Activated naive CD4-positive, alpha-beta T cell treated with anti-CD3 and anti-CD28 coated beads, Interleukin-2, amount 50 U/mL, for 16 hours (primary cell): ENCODE measurements around the gene KCNIP4.

Source experiments
- DNase-seq: peaks from one replicate; pipeline ENCODE4 v3.0.0-alpha.2; 2020

Gene KCNIP4

DNA sequence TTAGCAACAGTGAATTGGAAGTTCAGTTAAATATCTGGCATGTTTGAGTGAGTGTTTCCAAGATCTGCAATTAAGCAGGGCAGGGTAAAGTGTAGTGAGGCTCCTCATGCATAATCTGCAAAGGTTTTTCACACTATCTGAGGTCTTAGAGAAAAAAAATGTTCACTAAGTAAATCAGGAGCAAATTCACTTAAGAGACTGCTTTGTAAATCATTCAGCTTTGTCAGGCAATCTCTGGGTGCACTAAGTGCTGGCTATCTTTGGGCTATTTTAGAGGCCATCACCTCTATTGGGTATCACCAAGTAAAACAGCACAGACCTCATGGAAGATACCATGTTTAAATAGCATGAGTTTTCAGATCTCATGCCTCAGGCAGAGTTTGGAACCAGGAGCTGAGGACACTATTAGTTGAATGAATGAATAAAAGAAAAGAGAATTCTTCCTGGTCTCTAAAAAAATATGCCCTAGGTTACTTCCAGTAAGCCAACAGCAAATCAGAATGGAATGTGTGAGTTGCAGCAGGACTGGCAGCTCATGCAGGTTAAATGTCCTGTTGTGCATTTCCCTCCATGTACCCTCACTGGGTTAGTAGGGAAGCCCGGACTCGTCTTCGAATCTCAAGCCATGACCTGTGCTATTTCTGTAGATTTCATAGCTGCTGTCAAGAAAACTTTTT, 195.3 kb downstream of the KCNIP4 start:
- no peak for DNase-seq

DNA sequence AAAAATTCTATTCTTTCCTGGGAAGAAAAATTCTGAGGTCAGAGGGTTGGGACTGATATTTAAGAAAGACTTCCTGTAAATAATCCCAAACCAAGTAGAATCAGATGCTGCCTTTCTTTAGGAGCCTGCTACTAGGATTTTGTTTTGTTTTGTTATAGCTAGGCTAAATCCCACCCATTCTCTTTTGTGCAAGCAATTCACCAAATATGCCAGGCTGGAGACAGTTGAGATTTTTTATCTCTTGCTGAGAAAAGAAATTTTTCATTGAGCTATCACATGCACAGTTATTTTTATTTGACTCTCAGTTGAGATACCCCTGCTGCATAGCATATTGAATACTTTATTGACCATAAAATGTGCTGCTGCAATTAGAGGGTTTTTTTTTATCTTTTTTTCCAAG, 196.0 kb downstream of the KCNIP4 start:
- no peak for DNase-seq

DNA sequence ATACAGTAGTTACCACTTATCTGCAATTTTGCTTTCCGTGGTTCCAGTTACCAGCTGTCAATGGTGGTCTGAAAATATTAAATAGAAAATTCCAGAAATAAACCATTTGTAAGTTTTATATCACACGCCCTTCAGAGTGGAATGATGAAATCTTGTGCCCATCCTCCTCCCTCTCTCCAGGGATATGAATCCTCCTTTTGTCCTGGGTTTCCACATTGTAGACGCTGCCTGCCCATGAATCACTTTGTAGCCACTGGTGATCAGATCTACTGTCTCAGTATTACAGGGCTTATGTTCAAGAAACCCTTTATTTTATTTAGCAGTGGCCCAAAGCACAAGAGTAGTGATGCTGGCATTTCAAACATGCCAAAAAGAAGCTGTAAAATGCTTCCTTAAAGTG, 198.6 kb downstream of the KCNIP4 start:
- no peak for DNase-seq

DNA sequence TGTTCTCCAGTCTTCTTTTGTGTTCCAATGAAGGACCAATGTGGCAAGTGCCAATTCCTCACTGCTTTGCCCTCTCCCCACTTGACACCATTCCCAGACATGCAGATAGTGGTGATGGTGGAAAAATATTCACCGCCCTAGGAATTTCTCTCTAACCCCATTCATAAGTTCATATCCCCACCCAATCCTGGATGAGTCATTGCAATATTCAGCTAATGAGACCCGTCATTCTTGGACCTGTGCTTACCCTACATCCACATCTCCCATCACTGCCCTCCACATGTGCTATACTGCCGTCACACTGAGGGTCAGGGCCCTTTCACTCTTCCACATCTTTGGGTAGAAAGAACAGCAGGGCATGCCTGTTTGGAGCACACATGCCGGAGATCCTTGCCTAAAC, 199.2 kb downstream of the KCNIP4 start:
- no peak for DNase-seq

DNA sequence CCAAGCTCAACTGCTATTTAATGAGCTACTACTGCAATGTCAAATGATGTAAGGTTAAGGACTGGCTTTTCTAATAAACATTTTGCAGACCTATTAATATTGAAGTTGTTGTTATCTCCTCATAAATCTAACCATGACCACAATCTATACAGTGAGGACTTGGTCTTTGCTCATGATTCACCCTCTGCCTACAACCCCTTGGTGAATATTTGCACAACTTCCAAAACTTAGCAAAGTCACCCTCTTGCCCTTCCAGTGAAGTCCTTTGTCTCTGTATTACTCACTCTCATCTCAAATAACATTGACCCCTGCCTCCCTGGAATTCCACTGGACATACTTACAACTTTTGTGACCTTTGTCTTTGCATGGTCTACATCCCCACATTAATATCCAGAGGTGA, 204.5 kb downstream of the KCNIP4 start:
- no peak for DNase-seq

DNA sequence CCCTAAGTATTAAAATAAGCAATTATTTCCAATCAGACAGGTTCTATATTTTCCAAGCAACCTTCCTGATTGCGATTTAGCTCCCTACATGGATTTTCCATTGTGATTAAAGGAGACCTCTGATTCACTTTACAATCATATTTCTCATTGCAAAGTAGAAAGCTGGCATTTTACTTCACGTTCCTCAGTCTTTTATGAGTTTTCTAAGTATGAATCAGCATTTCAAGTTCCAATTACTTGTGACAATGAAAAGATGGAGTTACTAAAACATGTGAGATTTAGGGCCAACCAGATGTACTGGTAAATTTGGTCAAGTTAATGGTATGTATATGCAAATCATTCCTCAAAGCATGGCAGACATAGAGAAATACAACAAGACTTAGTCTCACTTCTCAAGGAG, 206.2 kb downstream of the KCNIP4 start:
- no peak for DNase-seq

DNA sequence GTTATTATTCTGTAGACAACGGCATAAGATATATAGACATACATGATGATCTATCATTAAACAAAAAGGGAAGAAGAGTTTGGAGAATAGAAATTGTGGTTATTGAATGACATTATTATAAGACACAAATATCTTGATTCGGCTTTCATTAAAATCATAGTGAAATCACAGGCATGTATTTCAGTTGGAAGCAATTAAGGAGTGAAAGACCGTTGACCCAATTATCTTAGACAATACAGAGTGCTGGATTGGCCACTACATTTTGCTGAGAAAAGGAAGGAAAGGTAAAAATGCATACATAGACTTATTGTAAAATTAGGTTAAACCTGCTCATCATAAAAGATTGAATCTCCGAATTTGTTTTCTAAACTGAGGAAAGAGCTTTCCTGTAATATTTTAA, 209.8 kb downstream of the KCNIP4 start:
- DNase-seq = no peak

DNA sequence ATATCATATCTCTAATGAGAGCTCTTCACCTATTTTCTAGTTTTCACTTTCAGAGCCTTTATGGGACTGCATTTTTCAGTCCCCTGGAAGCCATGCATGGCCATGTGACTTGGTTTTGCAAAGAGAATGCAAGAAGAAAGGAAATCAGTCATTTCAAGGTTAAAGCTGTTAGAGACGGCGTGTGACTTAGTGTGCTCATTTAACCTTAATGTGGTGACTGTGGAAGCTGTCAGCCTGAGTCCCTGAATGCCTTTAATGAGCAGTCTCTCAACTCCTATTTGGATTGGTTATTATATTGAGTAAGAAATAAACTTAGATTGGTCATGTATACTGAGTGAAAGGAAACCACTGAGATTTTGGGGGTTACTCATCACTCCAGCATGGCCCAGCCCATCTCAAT, 212.7 kb downstream of the KCNIP4 start:
- DNase-seq = no peak

DNA sequence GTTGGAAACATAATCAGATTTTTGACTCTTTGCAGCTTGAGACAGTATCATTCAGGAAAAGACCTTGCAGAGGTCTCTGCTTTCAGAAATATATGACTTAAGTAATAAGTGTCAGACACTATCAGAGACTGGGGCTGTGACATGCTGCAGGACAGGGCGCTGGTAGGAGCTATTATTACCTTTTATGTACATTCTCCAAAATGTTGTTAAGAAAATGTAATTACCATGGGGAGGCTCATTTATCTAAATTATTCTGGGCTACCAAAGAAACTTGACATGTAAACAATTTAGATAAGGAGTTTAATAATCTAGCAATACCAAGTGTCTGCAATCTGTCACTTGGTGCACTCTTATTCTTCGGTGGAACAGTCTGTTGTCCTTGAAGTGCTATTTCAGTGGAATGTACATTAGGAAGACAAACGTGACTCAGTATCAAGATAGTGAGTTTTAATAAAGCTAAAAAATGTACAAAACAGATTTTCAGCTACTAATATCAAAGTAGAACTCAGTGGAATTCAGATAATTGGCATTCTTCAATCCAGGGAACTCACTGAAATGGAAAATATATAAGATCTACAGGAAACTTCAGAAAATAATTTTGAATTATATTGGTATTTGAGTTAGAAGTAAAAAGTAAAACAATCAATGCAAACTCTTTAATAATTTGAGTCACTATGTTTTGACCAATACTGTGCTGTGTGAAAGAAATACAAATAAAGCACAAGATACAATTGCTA, 214.5 kb downstream of the KCNIP4 start:
- no peak for DNase-seq

DNA sequence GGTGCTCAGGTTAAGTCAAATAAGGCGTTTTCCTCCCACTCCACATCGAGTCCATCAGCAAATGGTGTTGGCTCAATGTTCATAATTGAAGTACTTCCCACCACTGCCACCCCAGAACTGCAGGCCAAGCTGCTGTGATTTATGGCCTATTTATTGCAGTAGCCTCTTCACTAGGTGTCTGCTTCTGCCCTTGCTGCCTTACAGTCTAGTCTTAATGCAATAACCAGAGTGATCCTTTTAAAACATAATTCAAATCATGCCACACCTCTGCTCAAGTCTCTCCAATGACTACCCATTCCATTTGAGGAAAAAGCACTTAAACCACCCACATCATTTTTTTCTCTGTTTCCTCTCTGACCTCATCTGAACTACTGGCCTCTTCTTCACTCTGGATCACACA, 220.3 kb downstream of the KCNIP4 start:
- no peak for DNase-seq

DNA sequence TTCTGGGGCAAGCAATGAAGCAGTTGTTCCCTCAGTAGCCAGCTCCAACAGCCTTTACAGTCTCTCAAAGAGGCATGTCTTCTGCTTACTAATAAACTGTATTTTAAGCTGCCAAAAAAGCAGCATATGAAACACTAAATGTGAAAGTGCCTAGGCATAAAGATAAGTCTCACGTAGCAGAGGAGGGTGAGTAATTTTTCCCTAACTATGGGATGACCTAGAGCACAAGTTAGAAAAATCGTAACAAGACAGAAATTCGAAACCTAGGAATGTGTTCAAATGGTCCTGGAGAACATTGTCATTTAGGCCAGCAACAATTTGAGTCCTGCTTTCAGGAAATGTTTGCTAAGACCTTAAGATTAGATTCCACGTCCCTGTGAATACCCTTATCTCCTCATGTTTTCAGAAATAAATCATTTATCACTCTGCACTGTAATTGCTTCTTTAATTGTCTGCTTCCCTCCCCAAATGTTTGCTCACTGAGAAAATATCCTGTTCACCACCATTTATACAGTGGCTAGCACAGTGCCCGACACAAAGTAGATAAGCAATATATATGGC, 222.2 kb downstream of the KCNIP4 start:
- DNase-seq = no peak

DNA sequence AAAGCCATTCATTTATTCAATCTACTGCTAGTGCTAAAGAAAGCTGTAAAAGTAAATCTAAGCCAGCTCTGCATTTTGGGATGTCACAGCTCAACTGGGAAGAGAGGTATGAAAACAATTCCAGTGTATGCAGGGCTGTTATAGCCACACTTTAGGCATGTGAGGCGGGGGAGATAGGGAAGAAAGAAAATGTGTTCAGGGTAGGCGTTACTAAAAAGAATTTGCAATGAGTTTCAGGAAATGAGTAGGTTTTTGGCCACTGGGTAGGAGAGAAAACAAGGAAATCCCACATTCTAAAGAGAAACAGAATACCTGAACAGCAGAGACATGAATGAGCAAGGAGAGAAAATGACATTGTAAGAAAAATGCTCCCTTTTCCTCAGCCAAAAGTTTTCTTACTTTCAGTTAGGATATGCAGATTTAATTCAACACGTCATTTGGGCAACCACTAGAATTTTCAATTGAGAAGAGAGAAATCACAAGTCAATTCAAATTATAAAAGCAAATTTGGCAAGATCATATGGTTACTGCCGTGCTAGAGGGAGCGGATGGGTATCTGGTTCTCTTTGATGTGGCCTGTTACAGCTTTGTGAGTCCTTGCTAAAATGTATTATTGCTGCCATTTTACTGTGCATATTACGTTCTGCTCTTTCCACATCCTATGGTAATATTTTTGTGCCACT, 226.3 kb downstream of the KCNIP4 start:
- no peak for DNase-seq

DNA sequence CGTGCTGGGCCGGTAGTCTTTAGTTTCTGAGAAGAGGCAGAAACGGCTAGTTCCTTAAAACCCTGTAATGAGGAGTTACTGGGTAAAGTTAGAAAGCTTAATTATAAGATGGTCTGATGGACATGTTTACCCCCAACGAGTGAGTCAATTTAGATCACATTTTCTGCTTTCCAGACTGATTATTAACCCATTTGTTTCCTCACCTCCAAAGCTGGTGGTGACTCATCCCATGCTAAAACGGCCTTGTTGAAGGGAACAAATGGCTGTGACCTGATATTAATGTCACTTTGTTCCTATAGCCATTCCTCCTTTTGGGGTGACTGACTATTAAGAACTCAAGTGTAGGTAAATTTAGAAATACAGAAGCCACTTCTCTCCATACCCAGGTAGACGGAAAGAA, 232.0 kb downstream of the KCNIP4 start:
- DNase-seq = no peak

DNA sequence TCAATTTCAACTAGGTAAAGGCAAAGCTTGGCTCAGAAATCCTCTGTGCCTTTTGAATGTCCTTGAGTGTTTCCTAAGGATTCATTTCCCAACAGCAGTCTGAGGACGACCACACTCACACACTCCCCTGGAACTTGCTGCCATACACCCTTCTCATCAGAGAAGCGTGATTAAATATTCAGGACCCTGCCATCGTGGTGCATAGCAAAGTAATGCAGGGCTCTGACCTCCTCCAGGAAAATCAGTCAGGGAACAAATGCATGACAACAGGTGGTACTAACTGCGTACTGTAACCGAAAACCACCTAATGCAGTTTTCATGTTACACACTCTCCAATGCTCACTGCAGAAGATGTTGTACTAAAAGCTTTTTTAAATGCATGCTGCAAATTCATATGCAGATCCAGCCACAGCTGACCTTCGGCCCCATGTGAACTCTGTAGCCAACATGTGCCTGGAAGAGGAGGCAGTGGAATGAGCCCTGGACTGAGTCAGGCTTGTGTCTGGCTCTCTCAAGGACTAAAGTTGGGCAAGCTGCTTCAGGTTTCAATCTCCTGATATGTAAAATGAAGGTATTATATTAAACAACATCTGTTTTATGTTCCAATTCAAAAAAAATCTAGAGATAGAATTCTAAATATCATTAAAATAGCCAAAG, 238.3 kb downstream of the KCNIP4 start:
- DNase-seq = no peak

DNA sequence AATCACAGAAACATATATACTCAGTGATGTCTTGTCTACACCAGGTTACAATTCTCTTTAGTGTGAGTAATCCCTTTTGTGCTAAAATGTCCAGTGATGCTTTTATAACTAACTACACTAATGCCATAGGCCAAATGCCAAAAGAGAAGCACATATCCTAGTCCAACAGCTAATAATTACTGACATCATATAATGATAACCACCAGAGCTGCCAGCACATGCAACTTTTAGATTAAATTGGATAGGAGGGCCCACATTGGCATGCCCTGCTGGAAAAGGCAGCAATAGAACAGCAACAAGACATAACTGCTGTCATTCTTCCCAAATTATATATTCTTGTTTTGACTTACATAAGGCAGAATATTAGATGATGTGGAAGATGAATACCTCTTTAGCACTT, 238.8 kb downstream of the KCNIP4 start:
- no peak for DNase-seq

DNA sequence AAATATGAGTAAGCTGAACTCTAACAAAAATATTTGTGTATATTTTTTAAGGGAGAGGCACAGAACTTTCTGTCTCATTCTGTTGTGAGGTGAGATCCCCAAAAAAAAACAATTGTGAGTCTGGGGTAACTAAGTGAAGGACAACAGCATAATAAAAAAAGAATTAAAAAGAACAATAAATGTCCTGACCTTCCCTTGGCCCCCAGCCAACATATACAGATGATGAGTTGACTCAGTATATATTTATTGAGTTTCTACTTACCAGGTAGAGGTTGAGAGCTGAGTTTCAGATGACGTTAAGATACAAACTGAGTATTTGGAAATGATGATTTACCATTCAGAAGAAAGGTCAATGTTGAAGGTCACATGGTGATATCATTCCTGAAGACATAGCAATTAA, 239.5 kb downstream of the KCNIP4 start:
- DNase-seq = no peak

DNA sequence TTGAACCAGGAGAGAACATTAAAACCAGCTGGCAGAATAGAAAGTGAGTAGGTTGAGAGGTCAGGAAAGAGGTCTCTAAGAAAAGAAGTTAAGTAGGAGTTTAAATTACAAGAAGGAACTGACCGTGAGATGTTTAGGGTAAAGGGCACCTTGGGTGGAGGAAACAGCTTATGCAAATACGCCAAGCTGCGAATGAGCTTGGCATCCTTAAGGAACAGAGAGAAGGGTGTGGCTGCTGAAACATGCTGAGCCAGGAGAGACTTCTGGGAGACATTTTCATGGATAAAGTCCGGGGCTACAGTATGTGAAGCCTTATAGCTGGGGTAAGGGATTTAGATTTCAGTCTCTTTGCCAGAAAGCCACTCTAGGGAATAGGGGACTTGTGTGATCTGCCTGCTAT, 249.1 kb downstream of the KCNIP4 start:
- no peak for DNase-seq

DNA sequence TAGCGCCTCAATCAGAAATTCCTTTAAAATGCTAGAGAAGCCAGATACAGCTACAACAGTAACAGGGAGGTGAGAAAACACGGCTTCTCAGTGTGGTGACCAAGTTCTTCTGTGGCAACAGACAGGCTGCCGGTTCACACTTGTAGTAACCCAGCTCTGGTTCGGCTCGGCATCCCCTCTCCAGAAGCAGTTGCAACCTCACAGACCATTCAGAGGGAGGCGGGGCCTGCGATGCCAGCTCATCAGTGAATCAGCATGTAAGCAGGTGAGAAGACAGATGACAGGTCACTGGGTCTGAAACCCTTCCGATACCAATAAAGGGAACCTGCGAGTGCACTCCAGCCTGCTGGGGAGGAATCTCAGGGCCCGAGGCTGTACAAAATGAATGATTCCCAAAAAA, 251.0 kb downstream of the KCNIP4 start:
- DNase-seq = no peak

DNA sequence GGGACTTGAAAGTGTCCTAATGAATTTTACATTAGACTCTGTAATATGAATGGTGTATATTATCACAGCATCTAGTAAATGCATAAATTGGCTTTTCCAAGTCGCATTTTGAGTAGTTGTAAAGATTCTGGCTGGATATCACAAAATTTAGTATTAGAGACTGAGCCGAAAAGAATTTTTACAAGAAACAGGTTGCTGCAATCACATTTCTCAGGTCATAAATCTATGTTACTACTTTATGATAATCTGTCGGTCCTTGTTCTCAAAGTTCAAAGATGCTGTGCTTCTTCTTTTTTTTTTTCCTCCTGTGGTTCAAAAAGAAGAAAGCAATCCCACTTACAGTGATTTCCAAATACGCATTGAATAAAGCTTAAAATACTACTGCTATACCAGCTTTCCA, 253.4 kb downstream of the KCNIP4 start:
- no peak for DNase-seq

DNA sequence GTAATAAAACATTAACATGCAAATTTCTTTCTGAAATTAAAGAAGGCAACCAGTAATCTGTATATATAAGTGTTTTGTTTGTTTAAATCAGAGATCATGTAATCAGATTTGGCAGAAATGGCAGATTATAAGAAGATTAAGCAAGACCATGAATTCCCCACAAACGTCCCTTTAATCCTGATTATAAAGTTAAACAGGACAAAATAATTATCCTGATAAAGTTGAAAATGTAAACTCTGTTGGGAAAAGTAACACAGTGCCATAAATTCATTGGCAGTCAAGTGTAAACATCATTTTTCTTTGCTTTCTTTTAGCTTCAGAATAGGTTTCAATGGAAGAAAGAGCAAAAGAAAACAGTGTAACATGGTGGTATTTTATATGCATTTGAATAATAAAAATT, 256.3 kb downstream of the KCNIP4 start:
- no peak for DNase-seq

DNA sequence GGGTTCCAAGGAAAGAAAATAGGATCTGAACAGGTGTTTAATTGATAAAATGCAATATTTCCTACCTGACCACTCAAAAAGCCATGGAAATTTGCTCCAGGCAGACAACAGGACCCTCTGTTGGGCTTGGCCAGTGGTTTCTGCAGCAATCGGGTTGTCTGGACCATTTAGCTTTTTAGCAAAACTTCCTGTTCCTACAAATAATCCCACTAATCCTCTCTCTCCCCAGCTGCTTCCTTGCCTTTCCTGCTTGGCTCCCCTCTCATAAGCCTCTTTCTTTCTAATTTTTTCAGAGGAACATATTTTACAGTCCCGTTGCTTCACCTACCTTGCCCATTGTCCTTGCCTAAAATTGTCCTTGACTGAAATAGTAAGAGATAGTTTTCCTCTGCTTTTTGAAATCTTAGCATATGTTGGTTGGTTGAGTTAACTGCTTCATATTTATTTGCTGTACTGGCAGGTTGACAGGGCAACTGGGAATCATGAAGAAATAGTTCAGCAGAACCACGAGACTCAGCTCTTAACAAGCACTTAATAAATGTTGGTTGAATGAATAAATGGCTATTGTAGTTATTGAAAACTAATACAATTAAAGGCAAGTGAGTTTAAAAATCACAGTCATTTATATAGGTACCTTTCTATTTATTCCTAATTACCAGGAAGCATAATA, 259.8 kb downstream of the KCNIP4 start:
- DNase-seq = no peak

DNA sequence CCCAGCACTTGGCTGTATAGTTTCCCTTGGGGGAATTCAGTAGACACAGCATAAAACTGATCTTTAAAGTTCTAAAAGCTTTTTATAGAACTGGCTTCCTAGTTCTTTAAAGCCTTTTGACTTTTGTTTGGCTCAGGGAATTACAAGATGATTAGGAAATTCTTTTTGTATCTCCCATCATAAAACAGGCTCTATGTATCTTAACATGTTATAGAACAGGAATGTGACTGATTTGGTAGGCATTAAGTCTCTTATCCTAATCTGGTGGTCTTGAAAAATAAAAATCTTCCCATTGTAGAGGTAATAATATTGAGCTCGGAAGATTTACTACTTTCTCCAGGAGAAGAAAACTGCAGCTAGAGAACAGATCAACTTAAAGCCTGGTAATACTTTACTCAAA, 262.7 kb downstream of the KCNIP4 start:
- DNase-seq = no peak

DNA sequence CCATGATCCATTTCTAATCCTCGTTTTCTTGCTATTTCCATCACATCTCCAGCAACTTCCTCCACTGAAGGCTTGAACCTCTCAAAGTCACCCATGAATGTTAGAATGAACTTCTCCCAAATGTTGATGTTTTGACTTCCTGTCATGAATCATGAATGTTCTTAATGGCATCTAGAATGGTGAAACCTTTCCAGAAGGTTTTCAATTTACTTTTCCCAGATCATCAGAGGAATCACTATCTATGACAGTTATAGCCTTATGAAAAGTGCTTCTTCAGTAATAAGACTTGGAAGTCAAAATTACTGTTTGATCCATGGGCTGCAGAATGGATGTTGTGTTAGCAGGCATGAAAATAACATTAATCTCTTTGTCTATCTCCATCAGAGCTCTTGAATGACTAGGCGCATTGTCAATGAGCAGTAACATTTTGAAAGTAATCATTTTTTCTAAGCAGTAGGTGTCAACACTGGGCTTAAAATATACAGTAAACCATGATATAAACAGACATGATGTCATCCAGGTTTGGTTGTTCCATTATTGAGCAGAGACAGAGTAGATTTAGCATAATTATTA, 268.2 kb downstream of the KCNIP4 start:
- DNase-seq = no peak
